KOPT-K1 (cell line): ENCODE data around the gene PPIL6.

Experiments used
- H3K27ac ChIP-seq: fragments of 200-600 bp; sonication (generic); 2 replicates; pipeline ENCODE4 v1.5.1; 2016; ENCODE audit warnings: antibody characterized with exemption, mild to moderate bottlenecking, low read depth, low read length; ENCODE audit not compliant: poor library complexity, severe bottlenecking
- H3K36me3 ChIP-seq: fragments of 200-600 bp; sonication (generic); 2 replicates; pipeline ENCODE4 v1.5.1; 2017; ENCODE audit warnings: antibody characterized with exemption, mild to moderate bottlenecking, low read length, moderate library complexity; ENCODE audit not compliant: insufficient read depth
- H3K9me3 ChIP-seq: fragments of 200-600 bp; sonication (generic); 2 replicates; pipeline ENCODE4 v1.5.1; 2017; ENCODE audit warnings: antibody characterized with exemption, low read length, mild to moderate bottlenecking; ENCODE audit not compliant: insufficient read depth, poor library complexity, severe bottlenecking

The PPIL6 gene

GRCh38 chr6:109456111-109456583, 15.7 kb upstream of the PPIL6 start:
- peak overlapping the region; percentile 84 for H3K27ac ChIP-seq
- H3K9me3 ChIP-seq: no peaks in the 10 kb centered on the region
- peaks cover 14% of the 10 kb centered on the region for H3K36me3 ChIP-seq

DNA sequence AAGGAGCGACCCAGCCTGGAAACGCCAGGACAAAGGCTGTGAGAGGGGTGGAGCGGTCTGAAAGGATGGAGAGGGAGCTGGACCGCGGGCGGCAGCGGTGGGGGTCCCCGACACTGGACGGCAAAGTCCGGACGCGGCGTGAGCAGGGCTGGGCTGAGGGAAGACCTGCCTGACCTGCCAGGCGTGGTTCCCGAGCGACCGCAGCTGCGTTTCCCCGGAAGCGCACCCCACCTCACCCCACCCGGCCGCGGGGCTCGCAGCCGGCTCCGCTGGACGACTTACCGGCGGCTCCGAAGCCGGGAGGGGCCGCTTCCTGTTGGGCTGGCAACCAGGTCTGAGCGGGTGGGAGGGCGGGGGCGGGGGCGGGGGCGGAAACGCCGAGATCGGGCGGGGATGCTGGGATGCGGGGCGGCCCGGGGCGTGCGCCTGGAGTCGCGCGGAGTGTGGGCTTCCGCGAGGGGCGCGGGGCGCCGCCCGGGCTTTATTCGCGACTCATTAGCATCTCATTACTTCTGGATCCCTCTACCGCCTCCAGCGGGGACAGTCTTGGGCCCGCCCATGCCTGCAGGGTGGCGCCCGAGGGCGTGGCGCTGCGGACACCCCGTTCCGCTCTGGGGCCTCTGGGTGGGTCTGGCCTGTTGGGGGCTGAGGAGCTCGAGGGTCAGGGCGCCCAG, 15.1 kb upstream of the PPIL6 start, which contains the start of gene MICAL1:
MICAL1 (minus strand) TSS at position 336 of the 674 bp plus-strand sequence. CDS start 1,576 bp downstream, outside the sequence.
- Histone ChIP-seq H3K36me3 (peaks cover 12% of the 10 kb centered on the region), H3K9me3 (no peaks in the 10 kb centered on the region), H3K27ac (peak within 1 kb of the TSS; percentile 84)

- H3K9me3 ChIP-seq: no peaks in the 10 kb centered on the region
- H3K36me3 ChIP-seq: peaks cover 12% of the 10 kb centered on the region
- H3K27ac ChIP-seq: peak overlapping the region; percentile 84
Measured at GRCh38 chr6:109454496-109455436, 14.3 kb upstream of the PPIL6 start.

DNA sequence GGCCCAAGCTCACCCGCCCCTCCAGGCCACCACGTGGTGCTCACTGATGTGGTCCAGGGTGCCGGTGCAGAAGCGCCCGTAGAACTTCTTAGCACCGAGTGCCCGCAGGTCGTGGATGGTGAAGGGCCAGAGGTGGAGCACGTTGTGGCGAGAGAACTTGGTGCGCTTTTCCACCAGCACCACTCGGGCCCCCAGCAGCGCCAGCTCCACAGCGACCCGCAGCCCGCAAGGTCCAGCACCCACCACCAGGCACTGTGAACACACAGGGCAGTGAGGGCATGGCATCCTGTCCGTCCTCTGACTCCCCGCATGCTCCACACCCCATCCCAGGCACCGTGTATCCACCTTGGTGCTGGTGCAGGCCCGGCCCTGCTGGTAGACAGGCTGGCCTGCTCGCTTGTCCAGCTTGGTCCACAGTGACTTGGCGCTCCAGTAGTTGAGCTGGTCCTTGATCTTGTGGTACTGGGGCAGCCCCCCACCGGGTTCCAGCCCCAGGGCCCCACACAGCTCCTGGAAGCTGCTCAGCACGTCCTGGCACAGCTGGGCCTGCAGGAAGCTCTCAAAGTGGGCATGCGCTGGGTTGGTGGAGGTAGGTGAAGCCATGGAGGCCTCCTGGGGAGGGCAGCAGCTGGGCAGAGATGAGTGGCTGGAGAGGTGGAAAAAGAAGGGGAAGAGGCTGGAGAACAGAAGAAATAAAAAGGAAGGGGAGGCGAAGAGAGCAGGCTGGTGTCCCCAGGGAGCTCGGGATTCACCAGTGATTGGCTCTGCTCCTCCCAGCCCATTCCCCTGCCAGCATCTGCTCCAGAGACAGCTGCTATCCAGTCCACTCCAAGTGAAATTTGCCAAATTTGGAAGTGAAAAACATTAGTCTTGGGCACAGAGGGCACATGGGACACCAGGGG, 13.4 kb upstream of the PPIL6 start:
- peak overlapping the region; percentile 84 for H3K27ac ChIP-seq
- H3K36me3 ChIP-seq: peaks cover 12% of the 10 kb centered on the region
- no peaks in the 10 kb centered on the region for H3K9me3 ChIP-seq

DNA sequence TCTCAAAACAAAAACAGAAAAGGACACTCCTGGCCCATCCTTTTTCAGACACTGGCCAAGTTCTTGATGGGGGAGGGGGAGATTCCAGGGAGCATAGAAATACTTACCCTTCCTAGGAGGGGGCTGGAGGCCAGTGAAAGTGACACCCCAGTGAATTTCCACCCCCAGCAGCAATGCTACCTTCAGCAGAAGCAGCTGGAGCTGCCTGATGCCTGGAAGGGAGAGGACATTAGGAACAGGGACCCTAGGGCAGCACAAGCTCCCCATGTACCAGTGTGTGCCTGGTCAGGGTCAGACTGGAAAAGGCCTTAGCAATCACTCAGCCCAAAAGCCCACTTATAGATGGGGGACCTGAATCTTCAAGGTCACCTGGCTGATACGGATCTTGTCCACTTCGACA, 12.7 kb upstream of the PPIL6 start:
- Histone ChIP-seq H3K27ac (peak overlapping the region; percentile 84), H3K36me3 (peaks cover 12% of the 10 kb centered on the region), H3K9me3 (no peaks in the 10 kb centered on the region)

DNA sequence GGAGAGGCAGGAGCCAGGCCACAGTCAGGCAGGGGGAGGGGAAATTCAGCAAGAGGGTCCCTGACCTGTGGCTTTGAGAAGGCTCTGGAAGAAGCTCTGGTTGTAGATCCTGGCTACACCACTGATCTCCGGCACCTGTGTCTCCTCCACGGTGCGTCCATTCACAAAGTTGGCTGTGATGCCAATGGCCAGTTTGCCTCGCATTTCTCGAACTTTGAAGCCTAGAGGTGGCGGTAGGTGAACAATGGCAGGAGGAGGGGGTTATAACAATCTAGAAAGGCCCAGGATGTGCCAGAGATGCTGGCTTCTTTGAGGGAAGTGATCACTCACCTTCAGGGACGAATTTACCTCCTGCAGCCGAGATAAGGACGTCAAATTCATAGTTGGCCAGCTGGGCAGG, 11.8 kb upstream of the PPIL6 start:
- Histone ChIP-seq H3K36me3 (peaks cover 13% of the 10 kb centered on the region), H3K27ac (no peak overlapping the region), H3K9me3 (no peaks in the 10 kb centered on the region)

DNA sequence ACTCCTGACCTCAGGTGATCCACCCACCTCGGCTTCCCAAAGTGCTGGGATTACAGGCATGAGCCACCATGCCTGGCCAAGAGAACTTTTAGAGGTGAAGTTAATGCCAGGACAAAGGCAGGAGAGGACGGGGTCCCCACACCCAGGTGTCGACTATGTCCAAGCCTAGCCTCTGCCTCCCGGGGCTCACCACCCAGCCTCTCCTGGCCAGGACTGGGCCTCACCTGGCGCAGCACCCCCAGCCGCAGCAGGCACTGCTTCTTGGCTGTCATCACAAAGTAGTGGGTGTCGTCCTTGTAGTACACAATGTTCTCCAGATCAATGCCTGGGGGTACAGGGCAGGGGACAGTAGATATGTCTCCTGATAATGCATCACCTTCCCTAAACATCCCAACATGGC, 10.9 kb upstream of the PPIL6 start:
- Histone ChIP-seq H3K27ac (no peak overlapping the region), H3K9me3 (no peaks in the 10 kb centered on the region), H3K36me3 (peaks cover 21% of the 10 kb centered on the region)

DNA sequence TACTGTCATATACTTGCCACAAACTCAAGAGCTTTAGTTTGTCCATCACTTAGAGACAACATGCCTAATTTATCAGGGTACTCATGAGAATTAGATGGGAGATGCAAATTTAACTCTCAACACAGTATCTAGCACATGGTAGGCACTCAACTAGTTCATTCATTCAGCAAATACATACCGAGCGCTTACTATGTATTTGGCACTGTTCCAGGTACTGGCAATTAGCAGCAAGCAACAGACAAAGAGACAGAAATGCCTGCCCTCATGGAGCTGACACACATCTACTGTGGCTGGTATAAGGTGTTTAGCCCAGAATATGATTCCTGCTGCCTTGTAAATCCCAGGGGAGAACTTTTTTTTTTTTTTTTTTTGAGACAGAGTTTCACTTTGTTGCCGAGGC, 10.4 kb upstream of the PPIL6 start:
- no peak overlapping the region for H3K27ac ChIP-seq
- no peaks in the 10 kb centered on the region for H3K9me3 ChIP-seq
- H3K36me3 ChIP-seq: peaks cover 27% of the 10 kb centered on the region

DNA sequence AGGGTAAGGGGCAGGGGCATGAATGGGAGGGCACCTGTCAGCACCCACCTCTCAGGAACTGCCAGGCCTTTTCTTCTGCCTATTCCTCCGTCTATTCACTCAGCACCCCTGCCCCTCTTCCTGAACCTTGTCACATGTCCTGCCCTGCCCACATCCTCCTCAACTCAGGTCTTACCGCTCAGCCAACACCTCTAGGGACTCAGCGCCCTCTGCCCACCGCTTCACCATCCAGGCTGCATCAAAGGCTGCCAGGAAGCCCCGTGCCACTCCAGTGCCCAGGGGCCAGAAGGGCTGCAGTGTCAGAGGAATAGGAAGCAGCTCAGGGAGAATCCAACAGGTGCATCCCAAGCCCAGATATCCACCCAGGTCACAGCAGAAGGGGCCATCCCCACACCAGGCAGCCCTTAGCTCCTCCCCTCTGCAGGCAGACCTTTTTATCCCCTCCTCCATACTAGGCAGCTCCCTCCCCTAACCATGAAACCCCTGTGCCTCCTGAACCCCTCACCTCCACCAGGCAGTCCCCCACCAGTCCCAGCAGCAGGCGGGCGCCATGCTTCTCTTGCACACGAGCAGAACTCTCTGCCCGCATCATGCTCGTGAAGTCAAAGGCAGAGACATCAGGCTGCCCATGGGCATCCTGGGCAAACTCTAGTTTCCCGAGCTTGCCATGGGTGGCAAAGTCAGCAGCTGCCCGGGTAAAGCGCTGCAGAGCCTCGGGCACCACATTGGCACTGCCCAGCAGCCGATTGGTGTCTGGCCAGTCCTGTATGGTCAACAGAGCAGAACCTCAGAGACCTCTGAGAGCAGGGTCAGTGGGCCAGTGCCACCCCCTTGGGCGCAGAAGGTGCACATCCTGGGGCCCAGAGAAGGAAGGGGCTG, 9.6 kb upstream of the PPIL6 start:
- Histone ChIP-seq H3K36me3 (peaks cover 35% of the 10 kb centered on the region), H3K27ac (peak overlapping the region; percentile 38)

DNA sequence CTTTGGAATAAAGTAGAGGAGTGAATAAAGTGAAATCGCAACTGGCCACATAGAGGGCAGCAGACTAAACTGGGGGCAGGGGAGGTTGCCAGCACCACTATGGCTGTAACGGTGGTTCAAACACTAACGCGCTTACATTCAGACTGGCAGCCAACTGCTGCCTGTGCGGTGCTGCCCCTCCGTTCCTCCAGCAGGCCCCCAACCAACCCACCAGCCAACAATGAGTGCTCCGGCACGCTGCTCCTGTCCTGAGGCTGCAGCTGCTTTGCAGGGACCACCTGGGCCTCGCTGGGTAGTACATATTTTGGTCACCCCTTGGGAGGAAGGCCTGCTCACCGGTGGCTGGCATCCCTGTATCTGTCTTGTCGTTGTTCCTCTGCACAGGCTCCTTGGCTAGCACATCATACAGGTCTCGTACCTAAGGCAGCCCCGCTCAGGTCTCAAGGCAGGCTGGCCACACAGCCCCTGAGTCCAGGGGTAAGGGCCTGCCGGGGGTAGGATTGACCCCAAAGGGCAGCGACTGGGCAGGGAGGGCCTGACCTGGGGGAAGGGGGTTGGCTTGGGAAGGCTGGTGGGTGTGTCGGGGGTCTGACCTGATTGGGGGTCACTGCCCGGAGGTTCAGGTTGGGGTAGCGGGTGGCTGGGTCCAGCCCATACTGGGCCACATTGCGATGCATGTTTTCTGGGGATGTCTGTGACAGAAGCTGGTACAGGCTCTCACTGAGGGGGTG, 8.8 kb upstream of the PPIL6 start:
- Histone ChIP-seq H3K27ac (peak overlapping the region; percentile 38), H3K36me3 (peaks cover 43% of the 10 kb centered on the region), H3K9me3 (no peaks in the 10 kb centered on the region)

More for the DNA sequence above, 9.6 kb upstream of the PPIL6 start:
- no peaks in the 10 kb centered on the region for H3K9me3 ChIP-seq

- Histone ChIP-seq H3K36me3 (peaks cover 49% of the 10 kb centered on the region), H3K27ac (no peak overlapping the region)
Measured at GRCh38 chr6:109448615-109449014, 8.2 kb upstream of the PPIL6 start.

GRCh38 chr6:109447878-109448555, 7.6 kb upstream of the PPIL6 start:
- Histone ChIP-seq H3K36me3 (peaks cover 55% of the 10 kb centered on the region), H3K9me3 (no peaks in the 10 kb centered on the region), H3K27ac (no peak overlapping the region)

More at GRCh38 chr6:109448615-109449014, 8.2 kb upstream of the PPIL6 start:
- no peaks in the 10 kb centered on the region for H3K9me3 ChIP-seq

DNA sequence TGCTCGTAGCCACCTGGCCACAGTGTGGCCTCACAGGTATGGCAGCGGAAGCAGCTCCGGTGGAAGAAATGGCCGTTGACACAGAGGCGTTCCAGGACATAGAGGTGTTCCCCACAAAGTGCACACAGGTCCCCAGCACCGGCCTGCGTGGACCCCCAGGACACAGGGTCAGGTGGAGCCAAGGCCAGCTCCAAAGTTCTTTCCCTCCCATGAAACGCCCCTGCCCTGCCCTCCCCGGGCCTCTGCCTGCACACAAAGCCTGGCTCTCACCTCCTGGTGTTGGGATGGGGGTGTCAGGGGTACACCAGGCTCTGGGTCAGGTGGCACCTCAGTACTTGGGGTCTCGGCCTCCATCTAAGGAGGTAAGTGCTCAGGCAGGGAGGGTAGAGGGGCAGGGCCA, 6.7 kb upstream of the PPIL6 start:
- peaks cover 61% of the 10 kb centered on the region for H3K36me3 ChIP-seq
- no peaks in the 10 kb centered on the region for H3K9me3 ChIP-seq
- H3K27ac ChIP-seq: no peak overlapping the region
